Mesenchymal stem cell (in vitro differentiated cells and primary cell): ENCODE measurements around the gene MAN2A1.

Experiments used
- DNase-seq: peaks from one replicate; pipeline ENCODE4 v3.0.0-alpha.2; 2013
- H2AFZ ChIP-seq: one replicate; pipeline ENCODE4 v1.6.1; 2013; ENCODE audit warnings: low read depth, mild to moderate bottlenecking, control low read depth, inconsistent platforms, low read length, moderate library complexity
- H2AK5ac ChIP-seq: 2 replicates; pipeline ENCODE4 v1.6.1; 2013; ENCODE audit warnings: low read length, moderate library complexity, mild to moderate bottlenecking, inconsistent platforms; ENCODE audit not compliant: severe bottlenecking
- H2BK120ac ChIP-seq: one replicate; pipeline ENCODE4 v1.6.1; 2013; ENCODE audit warnings: low read depth, mild to moderate bottlenecking, inconsistent platforms, low read length, moderate library complexity
- H2BK12ac ChIP-seq, 2 experiments: one replicate each; pipeline ENCODE4 v1.6.1; 2013; ENCODE audit warnings: inconsistent platforms in 2 of 2, low read length in 2 of 2, mild to moderate bottlenecking in 2 of 2, moderate library complexity in 2 of 2, control low read depth in 1 of 2
- H2BK15ac ChIP-seq: one replicate; pipeline ENCODE4 v1.6.1; 2013; ENCODE audit warnings: mild to moderate bottlenecking, low read depth, inconsistent platforms; ENCODE audit not compliant: poor library complexity, severe bottlenecking
- H2BK5ac ChIP-seq: 2 replicates; pipeline ENCODE4 v1.6.1; 2013; ENCODE audit warnings: low read depth, mild to moderate bottlenecking, low read length, control low read depth, inconsistent platforms; ENCODE audit not compliant: poor library complexity, severe bottlenecking
- H3K14ac ChIP-seq, 2 experiments: one replicate each; pipeline ENCODE4 v1.6.1; 2013; ENCODE audit warnings: inconsistent platforms in 2 of 2, low read length in 2 of 2, control low read depth in 1 of 2, mild to moderate bottlenecking in 1 of 2, moderate library complexity in 1 of 2
- H3K18ac ChIP-seq, 2 experiments: one replicate each; pipeline ENCODE4 v1.6.1; 2013; ENCODE audit warnings: inconsistent platforms in 2 of 2, low read length in 2 of 2, control low read depth in 1 of 2, low read depth in 1 of 2, mild to moderate bottlenecking in 1 of 2
- H3K23ac ChIP-seq, 2 experiments: one replicate each; pipeline ENCODE4 v1.6.1; 2013; ENCODE audit warnings: inconsistent platforms in 2 of 2, low read length in 2 of 2, mild to moderate bottlenecking in 2 of 2, moderate library complexity in 2 of 2, control low read depth in 1 of 2
- H3K27ac ChIP-seq: 2 replicates; pipeline ENCODE4 v1.5.1; 2013; ENCODE audit warnings: mild to moderate bottlenecking, moderate library complexity, low read length, control low read depth, inconsistent platforms; ENCODE audit not compliant: poor library complexity, severe bottlenecking
- H3K27me3 ChIP-seq, 2 experiments: 2 replicates each; pipeline versions ENCODE4 v1.6.1 to v1.7.0; 2013; ENCODE audit warnings: low read length in 2 of 2, mild to moderate bottlenecking in 2 of 2, moderate library complexity in 2 of 2, control low read depth in 1 of 2, inconsistent platforms in 1 of 2; ENCODE audit not compliant: control insufficient read depth in 1 of 2, insufficient read depth in 1 of 2
- H3K36me3 ChIP-seq, 2 experiments: 2 replicates each; pipeline versions ENCODE4 v1.6.1 to v1.7.0; 2013; ENCODE audit warnings: low read length in 2 of 2, control low read depth in 1 of 2, inconsistent platforms in 1 of 2, low read depth in 1 of 2, mild to moderate bottlenecking in 1 of 2; ENCODE audit not compliant: insufficient read depth in 2 of 2, control insufficient read depth in 1 of 2
- H3K4ac ChIP-seq, 2 experiments: one replicate each; pipeline ENCODE4 v1.6.1; 2013; ENCODE audit warnings: inconsistent platforms in 2 of 2, low read length in 2 of 2, mild to moderate bottlenecking in 2 of 2, moderate library complexity in 2 of 2, control low read depth in 1 of 2, low read depth in 1 of 2
- H3K4me1 ChIP-seq: 2 replicates; pipeline ENCODE4 v1.6.1; 2013; ENCODE audit warnings: low read depth, low read length, control low read depth; ENCODE audit not compliant: control insufficient read depth, insufficient read depth
- H3K4me2 ChIP-seq: 2 replicates; pipeline ENCODE4 v1.6.1; 2013; ENCODE audit warnings: low read length, mild to moderate bottlenecking, inconsistent platforms; ENCODE audit not compliant: poor library complexity, severe bottlenecking
- H3K4me3 ChIP-seq, 2 experiments: 2 replicates each; pipeline versions ENCODE4 v1.5.1 to v1.7.0; 2013; ENCODE audit warnings: low read length in 2 of 2, mild to moderate bottlenecking in 2 of 2, control low read depth in 1 of 2, low read depth in 1 of 2; ENCODE audit not compliant: insufficient read depth in 1 of 2
- H3K79me1 ChIP-seq: replicated peaks from 2 replicates; pipeline ENCODE4 v1.6.1; 2013; ENCODE audit warnings: mild to moderate bottlenecking, control low read depth, low read length, inconsistent platforms; ENCODE audit not compliant: poor library complexity, severe bottlenecking
- H3K9ac ChIP-seq: 2 replicates; pipeline ENCODE4 v1.7.0; 2013; ENCODE audit warnings: mild to moderate bottlenecking, low read length, moderate library complexity
- H3K9me3 ChIP-seq: 2 replicates; pipeline ENCODE4 v1.7.0; 2013; ENCODE audit warnings: mild to moderate bottlenecking, low read length; ENCODE audit not compliant: control insufficient read depth
- H4K8ac ChIP-seq: one replicate; pipeline ENCODE4 v1.6.1; 2013; ENCODE audit warnings: inconsistent platforms, mild to moderate bottlenecking, low read length, moderate library complexity
- H4K91ac ChIP-seq: one replicate; pipeline ENCODE4 v1.6.1; 2013; ENCODE audit warnings: mild to moderate bottlenecking, low read length, inconsistent platforms
- WGBS: methylation state at CpG from one replicate; pipeline ENCODE4 v1.1.7; 2013; ENCODE audit warnings: mixed read lengths; 5-methylcytosine and 5-hydroxymethylcytosine counted together

Gene MAN2A1

GRCh38 chr5:109900461-109900860 lies 210.7 kb downstream of the MAN2A1 start:
- no peak overlapping the region for H2BK5ac ChIP-seq
- no peak overlapping the region for H2AFZ ChIP-seq
- H2BK15ac ChIP-seq, result no peak overlapping the region
- no peak overlapping the region for H2AK5ac ChIP-seq
- no peak overlapping the region for H3K4ac ChIP-seq
- H3K9ac ChIP-seq, result no peak overlapping the region
- 98% methylated on average over 2 of the region's 3 CpGs for WGBS
- H3K18ac ChIP-seq, result no peak overlapping the region
- H2BK120ac ChIP-seq, result no peak overlapping the region
- no peaks in the 10 kb centered on the region for H3K27me3 ChIP-seq
- no peak overlapping the region for H3K4me2 ChIP-seq
- H2BK12ac ChIP-seq, result no peak overlapping the region
- no peak overlapping the region for H3K14ac ChIP-seq
- no peak overlapping the region for H4K91ac ChIP-seq
- no peak overlapping the region for H3K27ac ChIP-seq
- H4K8ac ChIP-seq, result no peak overlapping the region
- no peaks in the 10 kb centered on the region for H3K4me1 ChIP-seq
- H3K23ac ChIP-seq, result no peak overlapping the region
- no peaks in the 10 kb centered on the region for H3K36me3 ChIP-seq
- H3K4me3 ChIP-seq, result no peak overlapping the region
- no peaks in the 10 kb centered on the region for H3K9me3 ChIP-seq
- H3K79me1 ChIP-seq, result no peaks in the 10 kb centered on the region
- DNase-seq, result no peak

GRCh38 chr5:109900911-109901627 lies 211.3 kb downstream of the MAN2A1 start:
- Histone ChIP-seq H3K14ac (no peak overlapping the region), H3K79me1 (no peaks in the 10 kb centered on the region), H3K36me3 (no peaks in the 10 kb centered on the region), H3K23ac (no peak overlapping the region), H2BK12ac (no peak overlapping the region), H3K4me2 (no peak overlapping the region), H3K9ac (no peak overlapping the region), H3K27ac (no peak overlapping the region), H4K8ac (no peak overlapping the region), H2AFZ (no peak overlapping the region), H3K4me1 (no peaks in the 10 kb centered on the region), H3K4me3 (no peak overlapping the region), H2BK15ac (no peak overlapping the region), H2BK5ac (no peak overlapping the region), H3K18ac (no peak overlapping the region), H3K9me3 (no peaks in the 10 kb centered on the region), H3K27me3 (no peaks in the 10 kb centered on the region), H2BK120ac (no peak overlapping the region), H3K4ac (no peak overlapping the region), H4K91ac (no peak overlapping the region), H2AK5ac (no peak overlapping the region)
- 91% methylated on average over 3 of the region's 3 CpGs for WGBS
- DNase-seq, result no peak

GRCh38 chr5:109901628-109901981 lies 211.9 kb downstream of the MAN2A1 start:
- Histone ChIP-seq H3K4me3 (no peak overlapping the region), H3K4me1 (no peaks in the 10 kb centered on the region), H3K9ac (no peak overlapping the region), H4K91ac (no peak overlapping the region), H3K4me2 (no peak overlapping the region), H3K79me1 (no peaks in the 10 kb centered on the region), H3K14ac (no peak overlapping the region), H3K27me3 (peaks cover 0 to under 1% of the 10 kb centered on the region in 2 experiments), H2BK120ac (no peak overlapping the region), H3K23ac (no peak overlapping the region), H3K4ac (no peak overlapping the region), H2AFZ (no peak overlapping the region), H2BK5ac (no peak overlapping the region), H3K9me3 (no peaks in the 10 kb centered on the region), H2AK5ac (no peak overlapping the region), H4K8ac (no peak overlapping the region), H3K36me3 (no peaks in the 10 kb centered on the region), H2BK15ac (no peak overlapping the region), H3K27ac (no peak overlapping the region), H2BK12ac (no peak overlapping the region), H3K18ac (no peak overlapping the region)
- no peak for DNase-seq
- WGBS, result 100% methylated on average over 1 of the region's 1 CpG

GRCh38 chr5:109903061-109903460 lies 213.3 kb downstream of the MAN2A1 start:
- no peak overlapping the region for H4K8ac ChIP-seq
- H3K4ac ChIP-seq, result no peak overlapping the region
- H3K4me2 ChIP-seq, result no peak overlapping the region
- no peak overlapping the region for H2BK5ac ChIP-seq
- no peak overlapping the region for H2BK12ac ChIP-seq
- H2BK120ac ChIP-seq, result no peak overlapping the region
- no peak overlapping the region for H3K27ac ChIP-seq
- H3K18ac ChIP-seq, result no peak overlapping the region
- no peaks in the 10 kb centered on the region for H3K36me3 ChIP-seq
- DNase-seq, result no peak
- H2AFZ ChIP-seq, result no peak overlapping the region
- no peak overlapping the region for H3K23ac ChIP-seq
- no peak overlapping the region for H3K9ac ChIP-seq
- H3K4me1 ChIP-seq, result peaks cover 1% of the 10 kb centered on the region
- H4K91ac ChIP-seq, result no peak overlapping the region
- WGBS, result 89% methylated on average over 2 of the region's 2 CpGs
- peaks cover 0 to 6% of the 10 kb centered on the region in 2 experiments for H3K27me3 ChIP-seq
- no peak overlapping the region for H2BK15ac ChIP-seq
- H3K79me1 ChIP-seq, result no peaks in the 10 kb centered on the region
- no peaks in the 10 kb centered on the region for H3K9me3 ChIP-seq
- no peak overlapping the region for H3K4me3 ChIP-seq
- no peak overlapping the region for H2AK5ac ChIP-seq
- no peak overlapping the region for H3K14ac ChIP-seq
